DOHH2 (cell line): ENCODE data around the gene TCERG1L.

Experiments
- H3F3A ChIP-seq: fragments of 200-600 bp; sonication (generic), shearing (Covaris generic); 2 replicates; pipeline ENCODE4 v1.6.0; 2016; ENCODE audit warnings: antibody characterized with exemption, mild to moderate bottlenecking; ENCODE audit not compliant: control insufficient read depth, insufficient read depth
- H3K27ac ChIP-seq: fragments of 200-600 bp; sonication (generic); 2 replicates; pipeline ENCODE4 v1.5.1; 2014; ENCODE audit warnings: low read depth, mild to moderate bottlenecking, low read length, moderate library complexity
- H3K27me3 ChIP-seq: fragments of 200-600 bp; sonication (generic); 2 replicates; pipeline ENCODE4 v1.6.1; 2014; ENCODE audit warnings: mild to moderate bottlenecking, low read length, mixed read lengths; ENCODE audit not compliant: control insufficient read depth
- H3K36me3 ChIP-seq: fragments of 200-600 bp; sonication (generic); 2 replicates; pipeline ENCODE4 v1.6.1; 2014; ENCODE audit warnings: mild to moderate bottlenecking, low read length, moderate library complexity, mixed read lengths; ENCODE audit not compliant: control insufficient read depth
- H3K4me1 ChIP-seq: fragments of 200-600 bp; sonication (generic); 2 replicates; pipeline ENCODE4 v1.6.1; 2014; ENCODE audit warnings: mild to moderate bottlenecking, low read length, mixed read lengths; ENCODE audit not compliant: control insufficient read depth
- H3K4me2 ChIP-seq: fragments of 200-600 bp; sonication (generic); 2 replicates; pipeline ENCODE4 v1.6.0; 2014; ENCODE audit warnings: mild to moderate bottlenecking, low read length, moderate library complexity
- H3K4me3 ChIP-seq: fragments of 200-600 bp; sonication (generic); 2 replicates; pipeline ENCODE4 v1.5.1; 2014; ENCODE audit warnings: mild to moderate bottlenecking, low read length, mixed read lengths
- H3K79me2 ChIP-seq: fragments of 200-600 bp; sonication (generic); 2 replicates; pipeline ENCODE4 v1.6.1; 2014; ENCODE audit warnings: mild to moderate bottlenecking, low read length, mixed read lengths; ENCODE audit not compliant: control insufficient read depth
- H3K9me2 ChIP-seq: fragments of 200-600 bp; sonication (generic); replicated peaks from 2 replicates; pipeline ENCODE4 v1.6.1; 2014; ENCODE audit warnings: mild to moderate bottlenecking, low read length, mixed read lengths; ENCODE audit not compliant: control insufficient read depth
- H3K9me3 ChIP-seq: fragments of 200-600 bp; sonication (generic); 2 replicates; pipeline ENCODE4 v1.6.1; 2014; ENCODE audit warnings: antibody characterized with exemption, low read length, mixed read lengths; ENCODE audit not compliant: control insufficient read depth, insufficient read depth
- H4K20me1 ChIP-seq: fragments of 200-600 bp; sonication (generic); 2 replicates; pipeline ENCODE4 v1.6.0; 2014; ENCODE audit warnings: low read depth, mild to moderate bottlenecking, antibody characterized with exemption, low read length, moderate library complexity; ENCODE audit not compliant: control insufficient read depth, insufficient read depth
- EZH2phosphoT487 ChIP-seq: fragments of 200-600 bp; sonication (generic); IDR thresholded peaks from 2 replicates; pipeline ENCODE4 v1.6.1; 2017; ENCODE audit warnings: borderline replicate concordance, mild to moderate bottlenecking, antibody characterized with exemption, low read length, moderate library complexity, mixed read lengths
- TF ChIP-seq, protein P1 (sequence below): fragments of 200-600 bp; sonication (generic); IDR thresholded peaks from one replicate; pipeline ENCODE4 v1.5.1; 2014; ENCODE audit warnings: antibody characterized with exemption, mild to moderate bottlenecking, low read depth, low read length; ENCODE audit not compliant: poor library complexity, severe bottlenecking

TCERG1L gene

DNA sequence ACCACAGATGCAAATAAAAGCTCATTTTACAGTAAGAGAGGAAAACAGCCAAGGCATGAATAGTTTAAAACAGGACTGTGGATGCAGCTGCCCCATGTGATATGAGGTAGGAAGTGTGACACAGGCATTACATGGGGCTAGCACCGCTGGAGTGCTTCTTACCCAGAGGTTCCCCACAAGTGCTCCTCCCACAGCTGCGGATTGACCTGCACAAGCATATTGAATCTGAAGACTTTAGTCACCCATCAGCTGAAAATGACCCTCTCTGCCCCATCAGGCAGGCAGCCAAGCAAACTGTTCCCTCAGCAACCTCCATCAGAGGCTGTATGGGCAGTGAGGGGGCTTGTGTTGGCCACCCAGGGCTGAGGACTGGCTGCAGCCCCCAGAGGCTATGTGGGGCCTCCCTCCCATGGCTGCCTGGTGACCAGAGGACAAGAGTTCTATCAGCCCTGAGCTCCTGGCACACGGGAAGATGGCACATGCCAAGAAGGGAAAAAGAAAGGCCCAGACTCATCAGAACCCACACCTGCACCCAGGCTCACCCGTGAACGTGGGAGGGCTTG is 98.7 kb downstream of the TCERG1L start:
- Histone ChIP-seq H3K4me3 (no peak overlapping the region), H3K36me3 (no peaks in the 10 kb centered on the region), H3K27me3 (no peaks in the 10 kb centered on the region), H3K79me2 (no peaks in the 10 kb centered on the region), H3K9me3 (no peaks in the 10 kb centered on the region), H3K9me2 (no peaks in the 10 kb centered on the region), H3K4me2 (no peak overlapping the region), H3F3A (no peaks in the 10 kb centered on the region), H3K27ac (no peak overlapping the region), H4K20me1 (no peaks in the 10 kb centered on the region), H3K4me1 (no peaks in the 10 kb centered on the region)
- no peak for TF ChIP-seq EZH2phosphoT487
- TF ChIP-seq, protein P1, sequence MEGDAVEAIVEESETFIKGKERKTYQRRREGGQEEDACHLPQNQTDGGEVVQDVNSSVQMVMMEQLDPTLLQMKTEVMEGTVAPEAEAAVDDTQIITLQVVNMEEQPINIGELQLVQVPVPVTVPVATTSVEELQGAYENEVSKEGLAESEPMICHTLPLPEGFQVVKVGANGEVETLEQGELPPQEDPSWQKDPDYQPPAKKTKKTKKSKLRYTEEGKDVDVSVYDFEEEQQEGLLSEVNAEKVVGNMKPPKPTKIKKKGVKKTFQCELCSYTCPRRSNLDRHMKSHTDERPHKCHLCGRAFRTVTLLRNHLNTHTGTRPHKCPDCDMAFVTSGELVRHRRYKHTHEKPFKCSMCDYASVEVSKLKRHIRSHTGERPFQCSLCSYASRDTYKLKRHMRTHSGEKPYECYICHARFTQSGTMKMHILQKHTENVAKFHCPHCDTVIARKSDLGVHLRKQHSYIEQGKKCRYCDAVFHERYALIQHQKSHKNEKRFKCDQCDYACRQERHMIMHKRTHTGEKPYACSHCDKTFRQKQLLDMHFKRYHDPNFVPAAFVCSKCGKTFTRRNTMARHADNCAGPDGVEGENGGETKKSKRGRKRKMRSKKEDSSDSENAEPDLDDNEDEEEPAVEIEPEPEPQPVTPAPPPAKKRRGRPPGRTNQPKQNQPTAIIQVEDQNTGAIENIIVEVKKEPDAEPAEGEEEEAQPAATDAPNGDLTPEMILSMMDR: no peak

DNA sequence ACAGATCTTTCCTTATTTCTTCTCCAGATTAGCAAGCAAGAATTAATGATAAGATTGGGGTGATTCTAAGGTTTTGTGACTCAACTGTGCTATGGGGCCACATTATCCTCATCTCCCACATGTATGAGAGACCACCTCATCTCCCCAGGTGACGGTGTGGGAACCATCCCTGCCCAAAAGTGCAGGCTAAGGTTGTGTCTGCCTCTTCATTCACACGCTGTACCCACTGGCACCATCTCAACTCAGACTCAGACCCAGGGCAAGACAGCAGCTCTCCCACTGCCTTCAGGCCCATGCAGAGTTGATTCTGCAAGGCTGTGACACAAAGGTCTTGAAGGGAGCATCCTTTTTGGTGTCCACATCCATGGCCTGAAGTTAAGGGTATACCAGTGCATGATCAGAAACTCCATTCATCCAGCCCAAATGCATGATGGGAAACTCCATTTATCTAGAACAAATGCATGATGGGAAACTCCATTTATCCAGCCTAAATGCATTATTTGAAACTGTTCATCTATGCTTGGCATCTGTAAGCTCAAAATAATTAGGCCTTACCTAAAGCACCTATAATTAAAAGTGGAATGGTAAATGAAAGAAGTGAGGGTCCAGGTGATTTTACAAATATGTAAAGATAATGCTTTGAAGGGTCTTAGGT is 99.4 kb downstream of the TCERG1L start:
- no peaks in the 10 kb centered on the region for H4K20me1 ChIP-seq
- no peak overlapping the region for H3K4me2 ChIP-seq
- H3K4me1 ChIP-seq: no peaks in the 10 kb centered on the region
- TF ChIP-seq, protein P1: no peak
- no peak for TF ChIP-seq EZH2phosphoT487
- H3K9me3 ChIP-seq: no peaks in the 10 kb centered on the region
- H3K9me2 ChIP-seq: no peaks in the 10 kb centered on the region
- H3F3A ChIP-seq: no peaks in the 10 kb centered on the region
- H3K27ac ChIP-seq: no peak overlapping the region
- no peaks in the 10 kb centered on the region for H3K27me3 ChIP-seq
- no peak overlapping the region for H3K4me3 ChIP-seq
- no peaks in the 10 kb centered on the region for H3K36me3 ChIP-seq
- no peaks in the 10 kb centered on the region for H3K79me2 ChIP-seq

DNA sequence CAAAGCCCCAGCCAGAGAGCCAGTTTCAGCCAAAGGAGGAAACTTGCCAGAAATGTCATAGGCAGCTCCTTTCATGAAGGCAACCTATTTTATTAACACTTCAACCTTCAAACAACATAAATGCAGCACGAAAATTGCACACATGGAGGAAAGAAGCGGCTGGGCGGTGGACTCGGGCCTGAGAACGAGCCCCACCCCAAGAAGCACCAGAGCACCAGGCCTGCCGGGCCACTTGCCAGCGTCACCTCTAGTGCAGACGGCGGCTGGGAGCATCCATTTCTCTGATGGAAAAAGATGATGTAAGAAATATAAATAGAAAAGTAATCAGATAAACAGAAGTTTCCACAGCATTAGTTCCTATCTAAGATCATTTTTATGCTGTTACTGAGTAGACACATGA is 100.0 kb downstream of the TCERG1L start:
- no peaks in the 10 kb centered on the region for H3K79me2 ChIP-seq
- no peaks in the 10 kb centered on the region for H3K36me3 ChIP-seq
- peaks cover under 1% of the 10 kb centered on the region; the same call in 1 of the 2 replicates for H3K9me3 ChIP-seq
- no peaks in the 10 kb centered on the region for H3K4me1 ChIP-seq
- no peaks in the 10 kb centered on the region for H3K27me3 ChIP-seq
- no peak overlapping the region for H3K27ac ChIP-seq
- no peak overlapping the region for H3K4me2 ChIP-seq
- H3F3A ChIP-seq: no peaks in the 10 kb centered on the region
- no peaks in the 10 kb centered on the region for H3K9me2 ChIP-seq
- no peak overlapping the region for H3K4me3 ChIP-seq
- no peaks in the 10 kb centered on the region for H4K20me1 ChIP-seq
- TF ChIP-seq EZH2phosphoT487: no peak
- TF ChIP-seq, protein P1: no peak
